Activated CD4-positive, alpha-beta T cell treated with anti-CD3 and anti-CD28 coated beads for 1 hour (primary cell): ENCODE data around the gene ABHD17B.
"Not testable (repeated sequence)": the region's sequence is repeated elsewhere in the genome, so short reads cannot be mapped to it uniquely, and the experiment has no call there.

Experiments
- DNase-seq: peaks from one replicate; pipeline ENCODE4 v3.0.0-alpha.2; 2020

The ABHD17B gene

DNA sequence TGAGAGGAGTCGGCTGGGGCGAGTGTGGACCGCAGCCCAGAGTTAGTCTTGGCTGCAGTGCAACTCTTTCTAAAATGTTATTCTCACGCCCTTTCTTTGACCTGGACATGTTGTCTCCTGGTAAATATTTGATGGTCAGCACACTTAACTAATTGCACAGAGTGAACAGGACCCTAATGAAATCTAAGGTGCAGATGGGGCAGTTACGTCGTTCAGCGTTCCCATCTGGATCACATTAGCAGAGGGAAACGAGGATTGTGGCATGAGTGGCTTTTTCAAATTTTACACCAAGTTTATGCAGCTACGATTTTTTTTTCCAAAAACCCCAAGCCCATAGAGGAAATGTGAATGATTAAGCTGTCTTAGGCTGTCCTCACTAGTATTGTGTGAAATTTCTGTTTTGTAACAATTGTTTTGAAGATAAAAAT, 929 bp upstream of the ABHD17B start:
- no peak for DNase-seq

- no peak for DNase-seq
Observed at GRCh38 chr9:71910650-71911060, 338 bp downstream of the ABHD17B start.

DNA sequence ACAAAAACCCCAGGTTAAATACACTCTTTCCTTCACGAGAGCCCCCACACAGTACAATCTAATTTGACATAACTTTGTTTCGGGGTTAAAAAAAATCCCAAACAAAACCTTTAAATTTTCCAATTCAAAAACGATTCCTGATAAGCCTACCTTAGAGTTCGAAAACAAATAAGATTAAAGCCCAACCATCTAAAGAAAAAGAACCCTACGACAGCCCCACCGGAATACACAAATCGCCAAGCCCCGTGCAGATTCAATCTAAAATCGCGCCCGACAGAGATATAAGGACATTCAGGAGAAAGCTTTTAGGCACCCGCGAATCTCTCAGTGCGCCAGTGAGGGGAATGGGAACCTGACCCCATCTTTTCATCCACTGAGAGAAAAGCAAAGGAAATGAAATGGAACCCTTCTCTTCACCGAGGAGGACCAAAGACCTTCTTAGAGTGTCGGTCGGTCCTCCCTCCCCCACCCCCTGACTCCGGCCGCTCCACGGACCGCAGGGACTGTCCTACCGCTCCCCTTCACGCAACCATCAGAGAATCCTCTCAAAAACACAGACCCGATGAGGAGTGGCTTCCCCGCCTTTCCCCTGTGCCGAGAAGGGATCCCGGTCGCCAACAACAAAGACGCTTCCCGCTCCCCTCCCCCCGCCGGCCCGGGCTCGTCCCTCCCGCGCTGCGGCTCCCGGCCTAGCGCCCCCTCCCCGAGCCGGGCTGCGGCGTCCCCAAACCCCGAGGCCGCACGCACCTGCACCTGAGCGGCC, 925 bp downstream of the ABHD17B start:
- no peak for DNase-seq

- DNase-seq: no peak
Observed at GRCh38 chr9:71908825-71909224, 2.2 kb downstream of the ABHD17B start.

DNA sequence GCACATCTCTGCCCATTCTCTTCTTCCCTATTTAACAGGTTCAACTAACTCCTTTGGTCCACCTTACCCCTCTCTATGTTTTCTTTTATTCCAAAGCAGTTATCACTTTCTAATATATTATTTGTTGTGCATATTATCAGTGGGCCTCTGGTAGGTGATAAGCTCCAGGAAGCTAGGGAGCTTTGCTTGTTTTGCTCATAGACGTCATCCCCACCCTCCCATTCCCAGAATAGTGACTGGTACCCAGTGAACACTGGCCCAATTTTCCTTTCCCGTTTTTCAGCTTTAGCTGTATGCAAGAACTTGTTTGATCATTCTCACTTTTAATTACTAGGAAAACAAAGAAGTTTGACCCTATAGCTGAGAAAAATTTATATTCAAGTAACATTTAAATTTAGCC, 6.9 kb downstream of the ABHD17B start:
- no peak for DNase-seq

GRCh38 chr9:71901695-71902597, 9.0 kb downstream of the ABHD17B start:
- DNase-seq: no peak

- DNase-seq: not testable (repeated sequence)
Observed at GRCh38 chr9:71898756-71899155, 12.2 kb downstream of the ABHD17B start.

GRCh38 chr9:71897577-71897976, 13.4 kb downstream of the ABHD17B start:
- no peak for DNase-seq

DNA sequence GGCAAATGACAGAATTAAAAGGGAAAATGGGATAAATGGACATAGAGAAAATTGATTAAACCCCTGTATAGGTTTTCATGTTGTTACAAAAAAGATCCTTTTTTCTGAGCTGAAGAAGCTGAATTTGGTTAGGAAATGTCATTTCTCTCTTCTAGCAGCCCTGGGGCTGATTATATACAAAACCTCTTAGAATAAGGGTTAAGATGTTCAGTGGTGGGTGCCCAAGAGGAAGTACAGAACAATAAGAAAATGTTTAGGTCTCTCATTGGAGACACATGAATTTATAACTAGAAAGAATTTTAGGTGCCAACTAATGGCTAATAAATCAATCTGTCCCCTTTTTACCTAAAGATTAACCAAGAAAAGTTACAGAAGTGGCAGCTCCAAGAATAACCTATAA, 14.2 kb downstream of the ABHD17B start:
- no peak for DNase-seq

GRCh38 chr9:71895955-71896354, 15.0 kb downstream of the ABHD17B start:
- DNase-seq: no peak

DNA sequence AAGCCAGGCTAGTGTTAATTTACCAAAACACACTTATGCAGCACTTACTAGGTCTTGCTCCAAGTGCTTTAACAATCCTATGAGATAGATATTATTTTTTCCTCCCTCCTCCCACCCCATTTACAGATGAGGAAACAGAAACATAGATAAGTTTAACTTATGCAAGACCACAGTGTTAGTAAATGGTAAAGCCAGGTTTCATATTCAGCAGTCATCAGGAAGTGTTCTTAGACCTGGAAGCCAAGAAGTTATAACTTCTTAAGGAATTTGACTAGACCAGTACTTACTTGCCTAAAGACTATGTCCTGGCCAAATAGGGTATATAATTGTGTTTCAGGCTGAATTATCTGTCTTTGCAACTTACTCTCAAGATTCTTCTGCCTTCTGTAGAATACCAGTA, 15.9 kb downstream of the ABHD17B start:
- DNase-seq: no peak

GRCh38 chr9:71891557-71892189, 19.3 kb downstream of the ABHD17B start:
- DNase-seq: no peak

DNA sequence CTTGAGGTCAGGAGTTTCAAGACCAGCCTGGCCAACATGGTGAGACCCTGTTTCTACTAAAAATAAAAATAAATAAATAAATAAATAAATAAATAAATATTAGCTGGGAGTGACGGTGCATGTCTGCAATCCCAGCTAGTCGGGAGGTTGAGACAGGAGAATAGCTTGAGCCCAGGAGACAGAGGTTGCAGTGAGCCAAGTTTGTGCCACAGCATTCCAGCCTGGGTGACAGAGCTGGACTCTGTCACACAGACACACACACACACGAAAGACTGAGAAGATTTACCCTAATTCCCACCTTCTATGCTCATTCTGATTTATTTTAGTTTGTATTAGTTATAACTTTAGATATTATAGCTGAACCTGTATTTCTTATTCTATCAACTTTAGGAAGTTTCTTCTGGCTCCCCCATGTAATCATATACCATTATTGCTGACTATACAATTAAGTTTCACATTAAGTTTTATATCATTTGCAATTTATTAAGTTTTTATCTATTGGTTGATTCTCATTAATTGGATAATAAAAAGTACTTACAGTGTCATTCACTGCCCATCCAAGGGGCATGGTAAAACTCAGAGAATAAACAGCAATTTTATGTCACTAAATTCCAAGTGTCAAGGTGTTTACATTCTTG, 20.8 kb downstream of the ABHD17B start:
- DNase-seq: no peak

DNA sequence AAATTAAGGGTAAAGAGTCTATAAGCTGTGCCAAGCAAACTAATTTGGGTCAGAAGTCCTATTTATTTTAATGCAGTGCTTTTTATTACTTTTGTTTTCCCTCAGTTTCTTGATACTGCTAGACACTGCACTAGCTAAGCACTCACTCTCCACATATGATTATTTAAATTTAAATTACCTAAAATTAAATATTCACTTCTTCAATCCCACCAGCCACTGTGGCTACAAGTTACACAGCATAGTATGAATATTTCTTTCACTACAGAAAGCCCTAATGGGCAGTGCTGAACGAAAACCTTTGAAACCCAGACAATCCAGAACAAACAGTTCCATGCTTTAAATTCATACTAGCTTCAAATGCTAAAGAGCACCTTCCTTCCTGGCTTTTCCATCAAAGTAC, 23.6 kb downstream of the ABHD17B start:
- no peak for DNase-seq

DNA sequence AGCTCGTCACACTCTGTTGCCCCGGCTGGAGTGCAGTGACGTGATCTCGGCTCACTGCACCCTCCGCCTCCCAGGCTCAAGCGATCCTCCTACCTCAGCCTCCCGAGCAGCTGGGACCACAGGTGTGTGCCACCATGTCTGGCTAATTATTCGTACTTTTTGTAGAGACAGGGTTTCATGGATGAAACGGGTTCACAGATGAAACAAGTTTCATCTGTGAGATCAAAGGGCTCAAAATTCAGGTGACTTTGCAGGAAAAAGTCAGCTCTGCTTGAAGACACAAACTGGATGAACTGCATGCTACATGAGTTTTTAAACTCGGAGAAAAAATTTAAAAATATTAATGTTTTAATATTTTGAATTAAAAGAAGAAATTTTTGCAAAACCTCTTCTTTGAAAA, 24.5 kb downstream of the ABHD17B start:
- no peak for DNase-seq

DNA sequence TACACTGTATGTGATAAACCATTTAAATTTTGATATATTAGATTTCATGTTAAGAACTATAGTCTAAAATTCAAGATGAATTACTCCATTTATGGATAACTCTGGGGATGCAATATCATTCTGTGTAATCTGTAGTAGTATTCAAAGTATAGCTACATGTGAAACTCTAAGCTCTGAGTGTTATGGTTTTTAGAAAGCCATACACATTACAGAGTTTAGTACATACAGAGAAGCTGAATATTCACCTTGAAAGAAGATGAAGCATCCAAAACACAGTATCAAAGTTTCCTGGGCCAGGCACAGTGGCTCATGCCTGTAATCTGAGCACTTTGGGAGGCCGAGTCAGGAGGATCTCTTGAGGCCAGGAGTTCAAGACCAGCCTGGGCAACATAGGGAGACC, 25.0 kb downstream of the ABHD17B start:
- DNase-seq: no peak

DNA sequence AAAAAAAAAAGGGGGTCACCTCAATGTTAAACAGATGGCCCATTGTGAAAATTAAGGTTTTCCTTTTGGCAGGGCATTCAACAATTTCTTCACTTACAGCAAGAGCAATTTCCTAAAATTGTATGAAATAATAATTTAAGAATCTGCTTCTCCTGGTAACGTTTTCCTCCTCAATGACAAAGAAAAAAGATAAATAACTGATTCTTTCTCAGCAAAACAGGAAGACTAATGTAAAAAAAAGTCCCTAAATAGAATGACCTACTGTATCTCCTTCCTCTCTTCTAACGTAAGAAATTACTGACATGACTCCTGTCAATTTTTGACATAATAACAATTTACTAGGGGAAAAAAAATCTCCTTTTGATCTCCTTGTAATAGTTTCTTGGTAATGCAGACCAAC, 25.5 kb downstream of the ABHD17B start:
- no peak for DNase-seq

DNA sequence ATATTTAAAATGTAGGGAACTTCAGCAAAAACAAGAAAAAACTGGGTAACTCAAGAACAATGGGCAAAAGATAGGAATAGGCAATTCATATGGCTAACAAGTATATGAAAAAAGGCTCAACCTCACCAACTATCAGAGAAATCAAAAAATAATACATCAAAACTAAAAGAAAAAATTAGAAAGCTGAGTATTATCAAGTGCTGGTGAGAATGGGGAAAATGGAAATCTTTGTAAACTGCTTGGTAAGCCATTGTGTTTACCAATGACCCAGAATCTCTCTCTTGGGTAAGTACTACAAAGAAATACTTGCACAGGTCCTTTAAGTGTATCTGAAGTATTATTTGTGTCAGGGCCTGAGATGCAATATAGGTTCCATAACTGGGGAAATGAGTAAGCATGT, 27.0 kb downstream of the ABHD17B start:
- DNase-seq: no peak

GRCh38 chr9:71879644-71880174, 31.3 kb downstream of the ABHD17B start:
- no peak for DNase-seq

DNA sequence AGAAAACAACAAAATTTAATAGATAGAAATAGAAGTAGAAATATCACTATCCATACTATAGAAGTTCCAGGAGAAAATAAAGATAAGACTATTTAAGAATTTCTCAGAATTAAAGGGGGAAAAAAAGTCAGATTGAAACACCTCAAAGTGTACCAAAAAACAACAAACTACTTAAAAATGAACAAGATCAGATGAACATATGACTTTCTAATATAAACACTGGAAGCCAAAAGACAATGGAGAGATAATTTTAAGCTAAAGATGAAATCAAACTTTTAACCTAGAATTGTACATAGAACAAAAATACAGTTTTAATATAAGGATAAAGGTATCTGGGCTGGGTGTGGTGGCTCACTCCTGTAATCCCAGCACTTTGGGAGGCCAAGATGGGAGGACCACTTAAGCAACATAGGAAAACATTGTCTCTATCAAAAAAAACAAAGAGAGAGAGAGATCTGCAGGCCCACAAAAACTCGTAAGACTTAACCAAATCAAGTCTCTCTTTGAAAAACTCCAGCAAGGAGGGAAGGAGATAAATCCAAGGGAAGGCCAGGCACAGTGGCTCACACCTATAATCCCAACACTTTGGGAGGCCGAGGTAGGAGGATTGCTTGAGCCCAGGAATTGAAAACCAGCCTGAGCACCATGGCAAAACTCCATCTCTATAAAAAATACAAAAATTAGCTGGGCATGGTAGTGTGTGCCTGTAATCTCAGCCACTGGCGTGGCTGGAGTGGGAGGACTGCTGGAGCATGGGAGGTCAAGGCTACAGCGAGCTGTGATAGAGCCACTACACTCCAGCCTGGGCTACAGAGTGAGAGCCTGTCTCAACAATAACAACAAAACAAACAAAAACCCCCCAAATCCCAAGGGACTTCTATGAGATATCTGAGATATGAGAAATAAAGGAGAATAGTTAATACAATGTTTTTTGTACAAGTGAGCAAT, 32.4 kb downstream of the ABHD17B start:
- DNase-seq: no peak

DNA sequence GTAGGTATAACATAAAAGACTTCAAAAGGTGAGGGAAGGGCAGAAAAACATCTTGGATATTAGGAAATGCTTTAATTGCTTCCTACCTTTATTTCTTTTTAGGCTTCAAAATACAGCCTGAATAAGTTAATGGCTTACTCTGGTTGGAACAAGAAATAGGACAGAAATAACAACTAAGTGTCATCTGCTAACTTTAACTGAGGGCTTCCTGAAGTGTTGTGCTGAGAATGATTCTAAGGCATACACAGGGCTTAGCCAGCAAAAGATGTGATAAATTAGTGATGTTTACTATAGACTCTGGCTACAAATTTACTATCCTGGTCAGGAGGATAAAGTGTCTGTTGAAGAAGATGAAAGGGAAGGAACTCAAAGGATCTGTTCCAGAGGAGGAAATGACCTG, 34.2 kb downstream of the ABHD17B start:
- DNase-seq: no peak

DNA sequence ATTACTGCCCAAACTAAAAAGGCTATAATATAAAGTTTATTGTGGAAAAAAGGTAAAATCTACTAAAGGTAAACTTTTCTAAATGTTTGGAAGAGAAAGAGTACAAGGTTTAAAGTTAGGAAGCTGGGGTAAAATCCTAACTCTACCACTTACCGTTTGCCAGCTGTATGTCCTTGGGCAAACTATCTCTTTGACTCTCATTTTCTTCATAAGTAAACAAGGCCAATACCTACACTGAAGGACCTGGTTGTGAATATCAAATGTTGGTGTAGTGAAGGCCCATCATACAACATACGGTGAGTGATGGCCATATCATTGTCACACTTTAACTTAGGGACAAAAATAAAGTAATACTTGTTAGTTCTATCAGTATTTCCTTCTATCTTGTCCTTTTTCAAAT, 34.9 kb downstream of the ABHD17B start:
- no peak for DNase-seq
